Fibroblast of skin of right biceps (primary cell): Measurements from ENCODE around the gene RS1.

Experiments used
- DNase-seq: peaks from one replicate; pipeline ENCODE4 v3.0.0-alpha.2; 2013

The RS1 gene

GRCh38 chrX:18596096-18596495, 75.8 kb downstream of the RS1 start:
- DNase-seq, result no peak

- DNase-seq, result no peak
Observed at GRCh38 chrX:18594079-18594478, 77.8 kb downstream of the RS1 start.

GRCh38 chrX:18591834-18592233, 80.1 kb downstream of the RS1 start:
- no peak for DNase-seq
